Measurements from ENCODE around the gene RUBCN.
A peak's percentile ranks its signal among the peaks of the same experiment; 100 is the strongest.
"Not testable (repeated sequence)": the region's sequence is repeated elsewhere in the genome, so short reads cannot be mapped to it uniquely, and the experiment has no call there.

The RUBCN gene

DNA sequence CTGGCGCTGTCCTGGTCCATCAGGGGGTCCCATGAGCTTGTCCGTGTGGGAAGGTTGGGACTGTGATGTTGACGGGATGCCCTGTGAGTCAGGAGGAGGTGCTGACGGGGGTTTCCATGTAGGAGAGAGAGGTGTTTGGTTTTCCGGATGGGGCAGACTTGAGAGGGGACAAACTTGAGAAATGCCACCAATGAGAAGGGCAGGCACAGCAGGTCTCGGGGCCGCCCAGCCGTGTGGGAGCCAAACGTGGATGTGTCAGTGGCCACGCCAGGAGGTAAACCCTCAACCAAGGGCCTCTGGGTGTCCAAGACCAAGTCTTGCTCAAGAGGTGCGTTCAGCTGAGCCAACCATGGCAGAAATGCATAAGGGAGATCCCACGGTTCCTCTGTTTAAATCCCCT is 105.9 kb downstream of the RUBCN start:
- CTCF ChIA-PET: interaction anchor here (0.9 kb wide), 1 partner anchor 31 kb away, joined by 4 read pairs; no protein-coding TSS in a partner anchor
- H3K27ac ChIP-seq (ENCODE audit: extremely low read depth, low read depth, low read length); H3K4me1 ChIP-seq (ENCODE audit: control insufficient read depth, insufficient read depth, low read length); H3K9me3 ChIP-seq (ENCODE audit: control insufficient read depth, insufficient read depth, low read depth, low read length); POLR2A ChIA-PET; H3K4me3 ChIP-seq (ENCODE audit: low read depth, low read length); H3K36me3 ChIP-seq (ENCODE audit: control insufficient read depth in 2 of 2, insufficient read depth in 1 of 2, low read length in 2 of 2): not testable (repeated sequence)

DNA sequence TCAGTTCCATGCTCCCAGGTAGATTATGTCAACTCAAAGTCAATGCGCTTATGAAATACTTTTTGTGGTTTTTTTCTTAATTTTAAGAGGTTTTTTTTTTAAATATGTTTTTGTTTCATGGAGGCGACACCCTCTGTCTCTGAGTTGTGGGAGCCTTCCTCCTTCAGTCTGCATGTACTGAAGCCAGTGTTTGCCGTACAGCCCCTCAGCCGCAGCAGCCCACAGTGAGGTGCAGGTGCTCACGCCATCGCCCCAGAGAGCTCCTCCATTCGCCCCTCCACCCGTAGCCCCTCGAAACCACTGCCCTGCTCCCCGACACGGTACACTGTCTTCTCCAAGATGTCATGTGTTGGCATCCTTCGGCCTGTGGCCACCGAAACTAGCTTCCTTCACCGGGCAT is 107.4 kb downstream of the RUBCN start:
- H3K4me1 ChIP-seq (ENCODE audit: control insufficient read depth, insufficient read depth, low read length); H3K36me3 ChIP-seq (ENCODE audit: control insufficient read depth in 2 of 2, insufficient read depth in 1 of 2, low read length in 2 of 2); H3K4me3 ChIP-seq (ENCODE audit: low read depth, low read length); H3K27ac ChIP-seq (ENCODE audit: extremely low read depth, low read depth, low read length); POLR2A ChIA-PET; H3K9me3 ChIP-seq (ENCODE audit: control insufficient read depth, insufficient read depth, low read depth, low read length); CTCF ChIA-PET: not testable (repeated sequence)

GRCh38 chr3:197627772-197628523 is 108.8 kb downstream of the RUBCN start:
- peak overlapping the region; percentile 58; the same call in 1 of the 2 replicates for H3K27ac ChIP-seq (ENCODE audit: extremely low read depth, low read depth, low read length)
- POLR2A ChIA-PET; H3K9me3 ChIP-seq (ENCODE audit: control insufficient read depth, insufficient read depth, low read depth, low read length); H3K4me1 ChIP-seq (ENCODE audit: control insufficient read depth, insufficient read depth, low read length); CTCF ChIA-PET; H3K36me3 ChIP-seq (ENCODE audit: control insufficient read depth in 2 of 2, insufficient read depth in 1 of 2, low read length in 2 of 2): not testable (repeated sequence)
- TF ChIP-seq, protein P1, sequence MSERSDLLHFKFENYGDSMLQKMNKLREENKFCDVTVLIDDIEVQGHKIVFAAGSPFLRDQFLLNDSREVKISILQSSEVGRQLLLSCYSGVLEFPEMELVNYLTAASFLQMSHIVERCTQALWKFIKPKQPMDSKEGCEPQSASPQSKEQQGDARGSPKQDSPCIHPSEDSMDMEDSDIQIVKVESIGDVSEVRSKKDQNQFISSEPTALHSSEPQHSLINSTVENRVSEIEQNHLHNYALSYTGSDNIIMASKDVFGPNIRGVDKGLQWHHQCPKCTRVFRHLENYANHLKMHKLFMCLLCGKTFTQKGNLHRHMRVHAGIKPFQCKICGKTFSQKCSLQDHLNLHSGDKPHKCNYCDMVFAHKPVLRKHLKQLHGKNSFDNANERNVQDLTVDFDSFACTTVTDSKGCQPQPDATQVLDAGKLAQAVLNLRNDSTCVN (tag by site-specific recombination; optimal IDR thresholded peaks at IDR 0.05): peak; percentile 66
- H3K4me3 ChIP-seq (ENCODE audit: low read depth, low read length): peak overlapping the region; percentile 64

DNA sequence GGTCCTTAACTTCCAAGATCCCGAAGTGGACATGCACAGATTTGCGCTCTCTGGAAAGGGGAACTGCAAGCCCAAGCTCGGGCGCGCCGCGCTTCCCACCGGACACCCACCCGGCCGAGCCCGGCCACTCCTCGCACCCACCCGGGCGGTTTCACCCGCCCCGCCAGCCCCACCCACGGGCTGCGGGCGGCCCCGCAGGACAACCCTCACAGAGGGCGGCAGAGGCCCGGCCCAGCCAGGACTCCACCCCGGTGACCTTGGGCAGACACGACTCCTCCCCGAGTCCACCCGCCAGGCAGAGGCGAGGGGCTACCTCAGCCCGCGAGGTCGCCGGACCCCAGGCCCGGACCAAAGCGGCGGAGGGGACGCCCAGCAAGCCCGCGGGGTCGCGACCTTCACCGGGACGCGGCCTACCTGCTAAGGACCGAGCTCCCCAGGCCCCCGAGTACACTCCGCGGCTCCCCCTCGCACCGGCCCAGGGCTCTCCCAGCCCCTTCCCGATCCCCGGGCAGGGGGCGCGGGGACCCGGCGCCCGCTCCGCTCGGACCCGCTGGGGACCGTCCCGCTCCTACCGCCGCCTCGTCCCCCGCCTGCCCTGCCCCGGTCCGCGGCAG is 109.4 kb downstream of the RUBCN start:
- peak overlapping the region; percentile 28; the same call in 1 of the 2 replicates for H3K27ac ChIP-seq (ENCODE audit: extremely low read depth, low read depth, low read length)
- H3K4me3 ChIP-seq (ENCODE audit: low read depth, low read length): peak overlapping the region; percentile 64
- POLR2A ChIA-PET; H3K4me1 ChIP-seq (ENCODE audit: control insufficient read depth, insufficient read depth, low read length); H3K36me3 ChIP-seq (ENCODE audit: control insufficient read depth in 2 of 2, insufficient read depth in 1 of 2, low read length in 2 of 2); H3K9me3 ChIP-seq (ENCODE audit: control insufficient read depth, insufficient read depth, low read depth, low read length); CTCF ChIA-PET: not testable (repeated sequence)

GRCh38 chr3:197626404-197627157 is 110.1 kb downstream of the RUBCN start:
- CTCF ChIA-PET; H3K27ac ChIP-seq (ENCODE audit: extremely low read depth, low read depth, low read length); H3K9me3 ChIP-seq (ENCODE audit: control insufficient read depth, insufficient read depth, low read depth, low read length); H3K4me1 ChIP-seq (ENCODE audit: control insufficient read depth, insufficient read depth, low read length); POLR2A ChIA-PET; H3K36me3 ChIP-seq (ENCODE audit: control insufficient read depth in 2 of 2, insufficient read depth in 1 of 2, low read length in 2 of 2): not testable (repeated sequence)
- TF ChIP-seq ZNF335 (tag by site-specific recombination; conservative IDR thresholded peaks at IDR 0.05): 0 out of 2 replicates have a peak, but pooled peaks have one; percentile 35
- peak overlapping the region; percentile 33 for H3K4me3 ChIP-seq (ENCODE audit: low read depth, low read length)

GRCh38 chr3:197621478-197621877 is 115.2 kb downstream of the RUBCN start:
- H3K9me3 ChIP-seq (ENCODE audit: control insufficient read depth, insufficient read depth, low read depth, low read length); H3K27ac ChIP-seq (ENCODE audit: extremely low read depth, low read depth, low read length); H3K4me3 ChIP-seq (ENCODE audit: low read depth, low read length); H3K4me1 ChIP-seq (ENCODE audit: control insufficient read depth, insufficient read depth, low read length); CTCF ChIA-PET; POLR2A ChIA-PET: not testable (repeated sequence)
- H3K36me3 ChIP-seq (ENCODE audit: control insufficient read depth in 2 of 2, insufficient read depth in 1 of 2, low read length in 2 of 2): peaks cover 0 to 47% of the 10 kb centered on the region in 2 experiments; a peak in 1 of 3 replicates
